Panc1 (cell line): ENCODE measurements around the gene IQSEC1. TPM values are rescaled to one million over a fixed set of nuclear protein-coding genes. Genes with fewer than 3 reads are reported as not detected.

Experiments used
- ATAC-seq: fragments of 200-7000 bp; cut with Tn5 transposase; 2 replicates; pipeline ENCODE4 v1.9.1; 2020; ENCODE audit warnings: mild to moderate bottlenecking, moderate library complexity
- BruUV-seq: library from RNA; stranded (reverse); fragments of 400-500 nt; replicated peaks from 2 replicates; lab custom pipeline; 2021; lab: Mats Ljungman, UMichigan
- CTCF ChIA-PET: fragments of 300-600 bp; sonication (Branson Sonifier 250); formaldehyde crosslinking; loops from one replicate; lab custom pipeline; 2022; ENCODE audit warnings: antibody characterized with exemption; lab: Charles Lee
- POLR2A ChIA-PET: fragments of 300-600 bp; sonication (Branson Sonifier 250); formaldehyde crosslinking; loops from one replicate; lab custom pipeline; 2022; ENCODE audit warnings: antibody characterized with exemption; lab: Charles Lee
- DNase-seq: peaks from one replicate; pipeline ENCODE4 v3.0.0-alpha.2; 2010; ENCODE audit warnings: low read depth, low spot score
- H3K27ac ChIP-seq: 2 replicates; pipeline ENCODE4 v1.5.1; 2011; ENCODE audit warnings: mild to moderate bottlenecking, low read length, inconsistent platforms
- H3K27me3 ChIP-seq: fragments of 200-500 bp; sonication (Bioruptor generic); 2 replicates; pipeline ENCODE4 v1.6.0; 2014; ENCODE audit warnings: low read length, inconsistent platforms; ENCODE audit not compliant: control insufficient read depth, insufficient read depth
- H3K36me3 ChIP-seq: fragments of 200-500 bp; sonication (Bioruptor generic); 2 replicates; pipeline ENCODE4 v1.5.1; 2014; ENCODE audit warnings: inconsistent platforms, mild to moderate bottlenecking, low read length, moderate library complexity; ENCODE audit not compliant: control insufficient read depth, insufficient read depth
- H3K4me1 ChIP-seq: 2 replicates; pipeline ENCODE4 v1.5.1; 2011; ENCODE audit warnings: inconsistent platforms, mild to moderate bottlenecking, low read length, moderate library complexity; ENCODE audit not compliant: control insufficient read depth, insufficient read depth
- H3K4me3 ChIP-seq, 2 experiments: 2 replicates each; pipeline ENCODE4 v1.5.1; 2011 to 2012; ENCODE audit warnings: low read depth in 2 of 2, low read length in 2 of 2, mild to moderate bottlenecking in 2 of 2, inconsistent platforms in 1 of 2, moderate library complexity in 1 of 2
- H3K9me3 ChIP-seq: fragments of 200-500 bp; sonication (Bioruptor generic); 2 replicates; pipeline ENCODE4 v1.5.1; 2014; ENCODE audit warnings: low read depth, mild to moderate bottlenecking, inconsistent platforms, low read length, moderate library complexity; ENCODE audit not compliant: control insufficient read depth, insufficient read depth
- POLR2AphosphoS5 ChIP-seq: IDR thresholded peaks from 2 replicates; pipeline ENCODE4 v1.6.1; 2012; ENCODE audit warnings: mild to moderate bottlenecking, low read depth, low read length, moderate library complexity
- SIN3A ChIP-seq: IDR thresholded peaks from 2 replicates; pipeline ENCODE4 v1.6.1; 2012; ENCODE audit warnings: low read depth, mild to moderate bottlenecking, low read length, moderate library complexity, borderline replicate concordance; ENCODE audit not compliant: insufficient read depth
- TCF7L2 ChIP-seq: IDR thresholded peaks from 2 replicates; pipeline ENCODE4 v1.6.1; 2011; ENCODE audit warnings: mild to moderate bottlenecking, low read depth, low read length, inconsistent platforms
- in situ Hi-C: cut with HindIII; loops from 2 replicates; pipeline ENCODE4 v1.10.0; 2016; ENCODE audit warnings: low sequenced_read_pairs, low pct_unique_long_range_greater_than_20kb
- intact Hi-C: fragments of 100-400 bp; cut with micrococcal nuclease; formaldehyde crosslinking; loops from one replicate; pipeline ENCODE4 v1.10.0; 2022; ENCODE audit not compliant: unreplicated experiment
- total RNA-seq: library from RNA; stranded (reverse); gene quantifications from one replicate; pipeline ENCODE4 v1.2.1, GENCODE V29; 2021; ENCODE audit not compliant: unreplicated experiment
- TF ChIP-seq, protein P1 (sequence below), 2 experiments: IDR thresholded peaks; 2 replicates each; pipeline ENCODE4 v1.6.1; 2011 to 2012; ENCODE audit warnings: low read depth in 2 of 2, control low read depth in 1 of 2, low read length in 1 of 2, mild to moderate bottlenecking in 1 of 2, moderate library complexity in 1 of 2; ENCODE audit not compliant: insufficient read depth in 1 of 2
- TF ChIP-seq, protein P2 (sequence below): fragments of 450-650 bp; IDR thresholded peaks from 2 replicates; pipeline ENCODE4 v1.5.1; 2017; ENCODE audit warnings: mild to moderate bottlenecking

Gene IQSEC1
- total RNA-seq, 1 experiment from 2014 or later = 28.4 TPM

DNA sequence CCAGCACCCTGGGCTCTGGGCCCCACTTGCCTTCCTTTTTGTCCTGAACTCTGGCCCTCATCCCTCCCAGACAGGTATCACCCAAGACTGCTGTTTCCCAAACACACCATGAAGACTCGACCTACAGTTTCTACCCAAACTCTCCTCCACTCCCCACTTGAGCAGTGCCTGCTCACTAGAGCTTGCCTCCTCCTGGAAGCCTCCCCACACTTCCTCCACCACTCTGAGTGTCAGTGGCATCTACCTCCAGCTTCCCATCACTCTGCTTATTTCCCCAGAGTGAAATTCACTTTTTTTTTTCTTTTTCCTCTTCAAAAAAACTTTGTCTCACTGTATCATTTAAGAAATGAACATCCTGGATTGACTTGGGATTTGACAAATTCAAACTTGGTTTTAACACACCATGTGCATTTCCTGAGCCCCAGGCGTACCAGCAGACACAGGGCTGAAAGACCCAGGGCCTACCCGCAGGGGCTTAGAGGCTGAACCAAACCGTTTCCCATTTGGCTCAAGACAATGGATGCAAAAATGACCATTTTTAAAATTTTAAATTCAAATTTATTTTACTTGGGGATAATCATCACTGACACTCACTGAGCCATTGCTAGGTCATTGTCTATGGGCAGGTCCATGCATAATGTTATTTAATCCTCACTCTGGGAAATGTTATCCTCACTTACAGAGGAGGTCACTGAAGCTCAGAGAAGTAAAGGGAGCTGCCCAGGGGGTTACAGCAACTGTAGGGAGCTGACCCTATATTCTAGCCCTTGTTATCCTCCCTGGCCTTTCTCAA, 62.3 kb downstream of the IQSEC1 start:
- in situ Hi-C loops (no loop called here), intact Hi-C loops (no loop called here)
- Histone ChIP-seq H3K9me3 (no peaks in the 10 kb centered on the region), H3K27ac (no peak overlapping the region), H3K4me3 (no peak overlapping the region), H3K27me3 (no peaks in the 10 kb centered on the region), H3K36me3 (no peaks in the 10 kb centered on the region), H3K4me1 (no peaks in the 10 kb centered on the region; the same call in 1 of the 2 replicates)
- POLR2A ChIA-PET = no interaction called here
- BruUV-seq = no TSS peak
- TF ChIP-seq TCF7L2 (no peak), SIN3A (no peak), POLR2AphosphoS5 (no peak)
- TF ChIP-seq, protein P1, sequence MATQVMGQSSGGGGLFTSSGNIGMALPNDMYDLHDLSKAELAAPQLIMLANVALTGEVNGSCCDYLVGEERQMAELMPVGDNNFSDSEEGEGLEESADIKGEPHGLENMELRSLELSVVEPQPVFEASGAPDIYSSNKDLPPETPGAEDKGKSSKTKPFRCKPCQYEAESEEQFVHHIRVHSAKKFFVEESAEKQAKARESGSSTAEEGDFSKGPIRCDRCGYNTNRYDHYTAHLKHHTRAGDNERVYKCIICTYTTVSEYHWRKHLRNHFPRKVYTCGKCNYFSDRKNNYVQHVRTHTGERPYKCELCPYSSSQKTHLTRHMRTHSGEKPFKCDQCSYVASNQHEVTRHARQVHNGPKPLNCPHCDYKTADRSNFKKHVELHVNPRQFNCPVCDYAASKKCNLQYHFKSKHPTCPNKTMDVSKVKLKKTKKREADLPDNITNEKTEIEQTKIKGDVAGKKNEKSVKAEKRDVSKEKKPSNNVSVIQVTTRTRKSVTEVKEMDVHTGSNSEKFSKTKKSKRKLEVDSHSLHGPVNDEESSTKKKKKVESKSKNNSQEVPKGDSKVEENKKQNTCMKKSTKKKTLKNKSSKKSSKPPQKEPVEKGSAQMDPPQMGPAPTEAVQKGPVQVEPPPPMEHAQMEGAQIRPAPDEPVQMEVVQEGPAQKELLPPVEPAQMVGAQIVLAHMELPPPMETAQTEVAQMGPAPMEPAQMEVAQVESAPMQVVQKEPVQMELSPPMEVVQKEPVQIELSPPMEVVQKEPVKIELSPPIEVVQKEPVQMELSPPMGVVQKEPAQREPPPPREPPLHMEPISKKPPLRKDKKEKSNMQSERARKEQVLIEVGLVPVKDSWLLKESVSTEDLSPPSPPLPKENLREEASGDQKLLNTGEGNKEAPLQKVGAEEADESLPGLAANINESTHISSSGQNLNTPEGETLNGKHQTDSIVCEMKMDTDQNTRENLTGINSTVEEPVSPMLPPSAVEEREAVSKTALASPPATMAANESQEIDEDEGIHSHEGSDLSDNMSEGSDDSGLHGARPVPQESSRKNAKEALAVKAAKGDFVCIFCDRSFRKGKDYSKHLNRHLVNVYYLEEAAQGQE (IDR thresholded peaks at IDR 0.05; ENCODE audit: insufficient read depth in 1 of 2, low read depth in 2 of 2, low read length in 1 of 2) = no peak
- TF ChIP-seq, protein P2, sequence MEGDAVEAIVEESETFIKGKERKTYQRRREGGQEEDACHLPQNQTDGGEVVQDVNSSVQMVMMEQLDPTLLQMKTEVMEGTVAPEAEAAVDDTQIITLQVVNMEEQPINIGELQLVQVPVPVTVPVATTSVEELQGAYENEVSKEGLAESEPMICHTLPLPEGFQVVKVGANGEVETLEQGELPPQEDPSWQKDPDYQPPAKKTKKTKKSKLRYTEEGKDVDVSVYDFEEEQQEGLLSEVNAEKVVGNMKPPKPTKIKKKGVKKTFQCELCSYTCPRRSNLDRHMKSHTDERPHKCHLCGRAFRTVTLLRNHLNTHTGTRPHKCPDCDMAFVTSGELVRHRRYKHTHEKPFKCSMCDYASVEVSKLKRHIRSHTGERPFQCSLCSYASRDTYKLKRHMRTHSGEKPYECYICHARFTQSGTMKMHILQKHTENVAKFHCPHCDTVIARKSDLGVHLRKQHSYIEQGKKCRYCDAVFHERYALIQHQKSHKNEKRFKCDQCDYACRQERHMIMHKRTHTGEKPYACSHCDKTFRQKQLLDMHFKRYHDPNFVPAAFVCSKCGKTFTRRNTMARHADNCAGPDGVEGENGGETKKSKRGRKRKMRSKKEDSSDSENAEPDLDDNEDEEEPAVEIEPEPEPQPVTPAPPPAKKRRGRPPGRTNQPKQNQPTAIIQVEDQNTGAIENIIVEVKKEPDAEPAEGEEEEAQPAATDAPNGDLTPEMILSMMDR = no peak
- DNase-seq (no peak), ATAC-seq (no peak)
- CTCF ChIA-PET = no interaction called here

DNA sequence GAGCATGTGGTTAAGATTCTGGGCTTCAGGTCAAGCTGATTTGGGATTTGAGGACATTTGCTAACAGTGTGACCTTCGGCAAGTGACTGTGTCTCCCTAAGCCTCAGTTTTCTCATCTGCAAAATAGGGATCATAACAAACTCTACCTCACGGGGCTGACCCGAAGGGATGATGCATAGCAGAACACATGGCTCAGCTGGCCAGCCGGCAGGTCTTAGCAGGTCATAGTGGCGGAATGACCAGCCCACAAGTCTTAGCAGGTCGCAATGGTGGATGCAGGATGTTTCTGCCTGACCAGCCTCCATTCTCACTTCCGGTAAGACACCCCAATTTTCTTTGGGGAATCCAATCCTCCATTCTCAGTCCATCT, 63.3 kb downstream of the IQSEC1 start:
- CTCF ChIA-PET = no interaction called here
- DNase-seq = no peak
- POLR2A ChIA-PET = no interaction called here
- TF ChIP-seq, protein P1 (IDR thresholded peaks at IDR 0.05; ENCODE audit: insufficient read depth in 1 of 2, low read depth in 2 of 2, low read length in 1 of 2) = no peak
- TF ChIP-seq, protein P2 = no peak
- TF ChIP-seq POLR2AphosphoS5 (no peak), SIN3A (no peak), TCF7L2 (no peak)
- intact Hi-C loops = no loop called here
- BruUV-seq = no TSS peak
- Histone ChIP-seq H3K27me3 (no peaks in the 10 kb centered on the region), H3K4me3 (no peak overlapping the region), H3K27ac (no peak overlapping the region), H3K4me1 (no peaks in the 10 kb centered on the region; the same call in 1 of the 2 replicates), H3K36me3 (no peaks in the 10 kb centered on the region), H3K9me3 (no peaks in the 10 kb centered on the region)
- no peak for ATAC-seq
- in situ Hi-C loops = no loop called here
